Nephron (organoid): Measurements from ENCODE around the gene NAV3.
A peak's percentile ranks its signal among the peaks of the same experiment; 100 is the strongest.

Experiments
- H3K27ac Mint-ChIP-seq, 3 experiments: 2 replicates each; pipeline ENCODE4 v1.8.0; 2020; ENCODE audit warnings: mixed read lengths in 3 of 3, mild to moderate bottlenecking in 2 of 3, moderate library complexity in 1 of 3
- H3K27me3 Mint-ChIP-seq: 2 replicates; pipeline ENCODE4 v1.8.0; 2021; ENCODE audit warnings: low read depth, mild to moderate bottlenecking, moderate library complexity, mixed read lengths
- H3K36me3 Mint-ChIP-seq: 2 replicates; pipeline ENCODE4 v1.8.0; 2020; ENCODE audit warnings: low read depth, mixed read lengths
- H3K4me1 Mint-ChIP-seq: 2 replicates; pipeline ENCODE4 v1.8.0; 2020; ENCODE audit warnings: mixed read lengths
- H3K4me3 Mint-ChIP-seq, 3 experiments: 2 replicates each; pipeline ENCODE4 v1.8.0; 2020; ENCODE audit warnings: mild to moderate bottlenecking in 3 of 3, mixed read lengths in 3 of 3, moderate library complexity in 2 of 3
- H3K9me3 Mint-ChIP-seq: 2 replicates; pipeline ENCODE4 v1.8.0; 2020; ENCODE audit warnings: mixed read lengths
- TF ChIP-seq, protein P1 (sequence below), 3 experiments: fragments of 200-600 bp; sonication (generic); IDR thresholded peaks; one replicate each; pipeline ENCODE4 v1.5.0; 2021; ENCODE audit warnings: antibody characterized with exemption in 3 of 3; ENCODE audit not compliant: unreplicated experiment in 3 of 3

NAV3 gene

GRCh38 chr12:78229591-78230101 lies 399.0 kb downstream of the NAV3 start:
- H3K4me3 Mint-ChIP-seq, result no peak overlapping the region

GRCh38 chr12:78232756-78233155 lies 402.1 kb downstream of the NAV3 start:
- TF ChIP-seq, protein P1, sequence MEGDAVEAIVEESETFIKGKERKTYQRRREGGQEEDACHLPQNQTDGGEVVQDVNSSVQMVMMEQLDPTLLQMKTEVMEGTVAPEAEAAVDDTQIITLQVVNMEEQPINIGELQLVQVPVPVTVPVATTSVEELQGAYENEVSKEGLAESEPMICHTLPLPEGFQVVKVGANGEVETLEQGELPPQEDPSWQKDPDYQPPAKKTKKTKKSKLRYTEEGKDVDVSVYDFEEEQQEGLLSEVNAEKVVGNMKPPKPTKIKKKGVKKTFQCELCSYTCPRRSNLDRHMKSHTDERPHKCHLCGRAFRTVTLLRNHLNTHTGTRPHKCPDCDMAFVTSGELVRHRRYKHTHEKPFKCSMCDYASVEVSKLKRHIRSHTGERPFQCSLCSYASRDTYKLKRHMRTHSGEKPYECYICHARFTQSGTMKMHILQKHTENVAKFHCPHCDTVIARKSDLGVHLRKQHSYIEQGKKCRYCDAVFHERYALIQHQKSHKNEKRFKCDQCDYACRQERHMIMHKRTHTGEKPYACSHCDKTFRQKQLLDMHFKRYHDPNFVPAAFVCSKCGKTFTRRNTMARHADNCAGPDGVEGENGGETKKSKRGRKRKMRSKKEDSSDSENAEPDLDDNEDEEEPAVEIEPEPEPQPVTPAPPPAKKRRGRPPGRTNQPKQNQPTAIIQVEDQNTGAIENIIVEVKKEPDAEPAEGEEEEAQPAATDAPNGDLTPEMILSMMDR (IDR thresholded peaks at IDR 0.05; ENCODE audit: unreplicated experiment in 3 of 3), result no peak
- H3K27me3 Mint-ChIP-seq, result no peaks in the 10 kb centered on the region
- no peak overlapping the region for H3K4me3 Mint-ChIP-seq
- peaks cover 5% of the 10 kb centered on the region for H3K4me1 Mint-ChIP-seq
- no peaks in the 10 kb centered on the region for H3K36me3 Mint-ChIP-seq
- no peak overlapping the region for H3K27ac Mint-ChIP-seq
- H3K9me3 Mint-ChIP-seq, result no peaks in the 10 kb centered on the region

More at GRCh38 chr12:78229591-78230101, 399.0 kb downstream of the NAV3 start:
- Mint-ChIP-seq H3K9me3 (peaks cover 5% of the 10 kb centered on the region), H3K4me1 (peaks cover 5% of the 10 kb centered on the region), H3K27me3 (no peaks in the 10 kb centered on the region), H3K27ac (no peak overlapping the region), H3K36me3 (no peaks in the 10 kb centered on the region)
- TF ChIP-seq, protein P1 (IDR thresholded peaks at IDR 0.05; ENCODE audit: unreplicated experiment in 3 of 3), result peak; percentile 42 to 63 (median 54)

- Mint-ChIP-seq H3K36me3 (no peaks in the 10 kb centered on the region), H3K4me1 (no peaks in the 10 kb centered on the region), H3K4me3 (no peak overlapping the region), H3K27ac (no peak overlapping the region), H3K9me3 (no peaks in the 10 kb centered on the region), H3K27me3 (no peaks in the 10 kb centered on the region)
- TF ChIP-seq, protein P1 (IDR thresholded peaks at IDR 0.05; ENCODE audit: unreplicated experiment in 3 of 3), result no peak
Observed at GRCh38 chr12:78236264-78236663, 405.6 kb downstream of the NAV3 start.

DNA sequence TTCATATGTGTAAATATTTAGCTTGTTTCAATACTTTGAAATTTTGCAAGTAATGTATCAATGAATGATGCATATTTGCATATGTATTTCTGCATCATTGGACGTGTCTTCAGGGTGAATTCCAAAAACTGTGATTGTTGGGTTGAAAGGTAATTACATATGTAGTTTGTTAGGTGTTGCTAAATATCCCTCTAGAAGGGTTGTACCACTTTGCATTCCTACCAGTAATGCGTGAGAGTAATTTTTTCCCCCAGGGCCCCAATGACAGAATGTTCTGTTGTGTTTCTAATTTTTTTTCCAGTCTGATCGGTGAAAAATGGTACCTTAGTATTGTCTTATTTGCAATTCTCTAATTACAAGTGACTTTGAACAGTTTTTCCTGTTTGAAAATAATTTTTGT lies 408.9 kb downstream of the NAV3 start:
- TF ChIP-seq, protein P1 (IDR thresholded peaks at IDR 0.05; ENCODE audit: unreplicated experiment in 3 of 3), result no peak
- no peaks in the 10 kb centered on the region for H3K9me3 Mint-ChIP-seq
- no peaks in the 10 kb centered on the region for H3K36me3 Mint-ChIP-seq
- no peaks in the 10 kb centered on the region for H3K27me3 Mint-ChIP-seq
- H3K4me3 Mint-ChIP-seq, result no peak overlapping the region
- H3K4me1 Mint-ChIP-seq, result peaks cover 8% of the 10 kb centered on the region
- no peak overlapping the region for H3K27ac Mint-ChIP-seq

- no peak overlapping the region for H3K27ac Mint-ChIP-seq
- no peaks in the 10 kb centered on the region for H3K9me3 Mint-ChIP-seq
- no peak overlapping the region for H3K4me3 Mint-ChIP-seq
- H3K4me1 Mint-ChIP-seq, result peaks cover 12% of the 10 kb centered on the region
- TF ChIP-seq, protein P1 (IDR thresholded peaks at IDR 0.05; ENCODE audit: unreplicated experiment in 3 of 3), result no peak
- no peaks in the 10 kb centered on the region for H3K27me3 Mint-ChIP-seq
- no peaks in the 10 kb centered on the region for H3K36me3 Mint-ChIP-seq
Observed at GRCh38 chr12:78240827-78241226, 410.1 kb downstream of the NAV3 start.

DNA sequence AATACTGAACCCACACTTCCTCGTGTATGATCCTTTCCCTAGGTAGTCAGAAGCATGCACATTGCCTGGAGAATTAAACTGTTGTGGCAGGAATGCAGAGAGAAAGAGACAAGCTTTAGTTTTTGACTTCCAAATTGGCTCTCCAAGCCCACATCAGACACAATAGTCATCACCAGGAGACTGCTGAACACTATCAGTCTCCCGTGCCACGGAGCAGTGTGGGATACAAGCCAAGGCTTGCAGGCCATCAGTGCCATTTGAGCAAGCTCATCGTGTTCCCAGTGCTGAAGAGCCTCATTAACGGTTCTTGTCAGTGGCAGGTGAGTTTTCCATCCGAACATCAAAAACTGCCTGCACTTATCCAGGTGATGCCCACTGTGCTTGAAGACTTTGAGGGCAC lies 410.8 kb downstream of the NAV3 start:
- H3K4me1 Mint-ChIP-seq, result peaks cover 12% of the 10 kb centered on the region
- no peak overlapping the region for H3K4me3 Mint-ChIP-seq
- no peak overlapping the region for H3K27ac Mint-ChIP-seq
- no peaks in the 10 kb centered on the region for H3K27me3 Mint-ChIP-seq
- TF ChIP-seq, protein P1 (IDR thresholded peaks at IDR 0.05; ENCODE audit: unreplicated experiment in 3 of 3), result no peak
- H3K9me3 Mint-ChIP-seq, result no peaks in the 10 kb centered on the region
- no peaks in the 10 kb centered on the region for H3K36me3 Mint-ChIP-seq
